ENCODE results near the gene METTL27. TPM values are rescaled to one million over a fixed set of nuclear protein-coding genes. Genes with fewer than 3 reads are reported as not detected.

The METTL27 gene
- total and polyA plus RNA-seq, 2 of the 8 experiments (the other 6 are each of a cell fraction or from before 2014, with no cell fraction given), result 6.2 to 12.0 TPM

- TF ChIP-seq GABPA (IDR thresholded peaks at IDR 0.05; ENCODE audit: borderline replicate concordance, insufficient read depth, low read length) (no peak), BCL11A (IDR thresholded peaks at IDR 0.05; ENCODE audit: low read depth in 2 of 2, low read length in 2 of 2) (no peak), EP300 (IDR thresholded peaks at IDR 0.05; ENCODE audit: borderline replicate concordance in 1 of 2, low read depth in 2 of 2, low read length in 2 of 2) (no peak), SIN3A (conservative IDR thresholded peaks at IDR 0.05 in 1 of 2, IDR thresholded peaks at IDR 0.05 in 1 of 2; ENCODE audit: low read depth in 1 of 2, low read length in 2 of 2) (no peak)
Observed at GRCh38 chr7:73885975-73886798, 43.9 kb upstream of the METTL27 start (continued).

Measured in H1 (cell line).